Ishikawa (cell line): ENCODE measurements around the gene DIPK1C.

Source experiments
- CEBPB ChIP-seq: IDR thresholded peaks from 2 replicates; pipeline ENCODE4 v1.6.1; 2012
- CREB1 ChIP-seq: IDR thresholded peaks from 2 replicates; pipeline ENCODE4 v1.6.1; 2012; ENCODE audit warnings: low read depth
- EGR1 ChIP-seq: IDR thresholded peaks from 2 replicates; pipeline ENCODE4 v1.6.1; 2012
- EP300 ChIP-seq: IDR thresholded peaks from 2 replicates; pipeline ENCODE4 v1.6.1; 2012; ENCODE audit warnings: borderline replicate concordance
- FOXM1 ChIP-seq: IDR thresholded peaks from 2 replicates; pipeline ENCODE4 v1.6.1; 2012; ENCODE audit warnings: low read depth, borderline replicate concordance
- MAX ChIP-seq: IDR thresholded peaks from 2 replicates; pipeline ENCODE4 v1.6.1; 2012
- NFIC ChIP-seq: IDR thresholded peaks from 2 replicates; pipeline ENCODE4 v1.6.1; 2012
- RAD21 ChIP-seq: IDR thresholded peaks from 2 replicates; pipeline ENCODE4 v1.6.1; 2012; ENCODE audit warnings: low read depth
- TAF1 ChIP-seq: IDR thresholded peaks from 2 replicates; pipeline ENCODE4 v1.6.1; 2012; ENCODE audit warnings: low read depth, mild to moderate bottlenecking
- TCF12 ChIP-seq: IDR thresholded peaks from 2 replicates; pipeline ENCODE4 v1.6.1; 2012; ENCODE audit warnings: low read depth
- TEAD4 ChIP-seq: IDR thresholded peaks from 2 replicates; pipeline ENCODE4 v1.6.1; 2012
- YY1 ChIP-seq: IDR thresholded peaks from 2 replicates; pipeline ENCODE4 v1.6.1; 2012; ENCODE audit warnings: low read depth
- ZBTB7A ChIP-seq: IDR thresholded peaks from 2 replicates; pipeline ENCODE4 v1.6.1; 2012; ENCODE audit warnings: low read depth
- TF ChIP-seq, protein P1 (sequence below): IDR thresholded peaks from 2 replicates; pipeline ENCODE4 v1.6.1; 2012
- TF ChIP-seq, protein P2 (sequence below): IDR thresholded peaks from 2 replicates; pipeline ENCODE4 v1.6.1; 2012; ENCODE audit warnings: low read depth, mild to moderate bottlenecking

The DIPK1C gene

DNA sequence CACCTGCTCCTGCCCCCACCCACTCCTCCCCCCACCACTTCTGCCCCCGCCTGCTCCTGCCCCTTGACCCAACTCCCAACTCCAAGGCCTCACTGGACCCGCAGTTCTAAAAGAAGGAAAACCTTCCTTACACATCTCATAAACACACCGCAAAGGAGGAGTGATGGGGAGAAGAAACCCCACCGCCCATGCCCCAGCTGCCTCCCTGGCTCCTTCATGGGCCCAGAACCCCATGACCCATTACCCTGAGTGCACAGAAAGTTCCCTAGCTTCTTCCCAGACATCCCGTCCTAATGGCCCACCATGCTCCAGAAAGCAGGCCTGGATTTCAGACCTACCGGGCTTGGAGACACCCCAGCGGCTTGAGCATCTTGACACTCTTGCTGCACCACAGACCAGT, 21.2 kb upstream of the DIPK1C start:
- no peak for TF ChIP-seq FOXM1
- TF ChIP-seq CREB1: no peak
- TF ChIP-seq, protein P1, sequence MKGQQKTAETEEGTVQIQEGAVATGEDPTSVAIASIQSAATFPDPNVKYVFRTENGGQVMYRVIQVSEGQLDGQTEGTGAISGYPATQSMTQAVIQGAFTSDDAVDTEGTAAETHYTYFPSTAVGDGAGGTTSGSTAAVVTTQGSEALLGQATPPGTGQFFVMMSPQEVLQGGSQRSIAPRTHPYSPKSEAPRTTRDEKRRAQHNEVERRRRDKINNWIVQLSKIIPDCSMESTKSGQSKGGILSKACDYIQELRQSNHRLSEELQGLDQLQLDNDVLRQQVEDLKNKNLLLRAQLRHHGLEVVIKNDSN: no peak

DNA sequence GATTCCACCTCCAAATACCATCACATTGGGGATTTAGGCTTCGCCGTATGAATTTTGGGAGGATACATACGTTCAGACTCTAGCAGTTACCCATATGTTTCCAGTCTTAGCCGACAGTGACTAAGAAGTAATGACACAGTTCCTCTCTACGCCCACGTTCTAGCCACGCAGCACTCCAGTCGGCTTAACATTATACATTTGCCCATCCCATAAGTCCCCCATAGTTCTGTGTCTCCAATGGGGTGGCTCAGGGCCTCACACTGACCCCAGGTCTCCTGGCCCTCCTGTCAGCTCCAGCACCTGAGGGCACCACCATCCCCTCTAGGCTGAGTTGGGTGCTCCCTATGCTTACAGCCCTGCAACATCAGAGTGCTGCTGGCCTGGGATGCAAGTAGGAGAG, 20.7 kb upstream of the DIPK1C start:
- no peak for TF ChIP-seq EP300
- TF ChIP-seq, protein P1: no peak
- no peak for TF ChIP-seq CREB1
- TF ChIP-seq TAF1: no peak
- no peak for TF ChIP-seq TCF12
- TF ChIP-seq TEAD4: no peak

- TF ChIP-seq MAX (no peak), RAD21 (peak; percentile 53)
Measured at GRCh38 chr18:74476140-74476539, 19.0 kb upstream of the DIPK1C start.

GRCh38 chr18:74473976-74474640, 17.0 kb upstream of the DIPK1C start:
- TF ChIP-seq YY1 (no peak), CREB1 (no peak), TAF1 (no peak), RAD21 (no peak), NFIC (no peak), FOXM1 (no peak), ZBTB7A (no peak), TCF12 (no peak), TEAD4 (no peak), EP300 (no peak), CEBPB (no peak), EGR1 (no peak), MAX (no peak)
- TF ChIP-seq, protein P1: no peak
- TF ChIP-seq, protein P2, sequence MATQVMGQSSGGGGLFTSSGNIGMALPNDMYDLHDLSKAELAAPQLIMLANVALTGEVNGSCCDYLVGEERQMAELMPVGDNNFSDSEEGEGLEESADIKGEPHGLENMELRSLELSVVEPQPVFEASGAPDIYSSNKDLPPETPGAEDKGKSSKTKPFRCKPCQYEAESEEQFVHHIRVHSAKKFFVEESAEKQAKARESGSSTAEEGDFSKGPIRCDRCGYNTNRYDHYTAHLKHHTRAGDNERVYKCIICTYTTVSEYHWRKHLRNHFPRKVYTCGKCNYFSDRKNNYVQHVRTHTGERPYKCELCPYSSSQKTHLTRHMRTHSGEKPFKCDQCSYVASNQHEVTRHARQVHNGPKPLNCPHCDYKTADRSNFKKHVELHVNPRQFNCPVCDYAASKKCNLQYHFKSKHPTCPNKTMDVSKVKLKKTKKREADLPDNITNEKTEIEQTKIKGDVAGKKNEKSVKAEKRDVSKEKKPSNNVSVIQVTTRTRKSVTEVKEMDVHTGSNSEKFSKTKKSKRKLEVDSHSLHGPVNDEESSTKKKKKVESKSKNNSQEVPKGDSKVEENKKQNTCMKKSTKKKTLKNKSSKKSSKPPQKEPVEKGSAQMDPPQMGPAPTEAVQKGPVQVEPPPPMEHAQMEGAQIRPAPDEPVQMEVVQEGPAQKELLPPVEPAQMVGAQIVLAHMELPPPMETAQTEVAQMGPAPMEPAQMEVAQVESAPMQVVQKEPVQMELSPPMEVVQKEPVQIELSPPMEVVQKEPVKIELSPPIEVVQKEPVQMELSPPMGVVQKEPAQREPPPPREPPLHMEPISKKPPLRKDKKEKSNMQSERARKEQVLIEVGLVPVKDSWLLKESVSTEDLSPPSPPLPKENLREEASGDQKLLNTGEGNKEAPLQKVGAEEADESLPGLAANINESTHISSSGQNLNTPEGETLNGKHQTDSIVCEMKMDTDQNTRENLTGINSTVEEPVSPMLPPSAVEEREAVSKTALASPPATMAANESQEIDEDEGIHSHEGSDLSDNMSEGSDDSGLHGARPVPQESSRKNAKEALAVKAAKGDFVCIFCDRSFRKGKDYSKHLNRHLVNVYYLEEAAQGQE: no peak

GRCh38 chr18:74472312-74472711, 15.2 kb upstream of the DIPK1C start:
- TF ChIP-seq, protein P2: no peak
- no peak for TF ChIP-seq TAF1
- TF ChIP-seq MAX: no peak
- TF ChIP-seq TCF12: no peak
- no peak for TF ChIP-seq EGR1
- TF ChIP-seq CEBPB: no peak
- TF ChIP-seq TEAD4: no peak
- no peak for TF ChIP-seq EP300
- TF ChIP-seq, protein P1: no peak

DNA sequence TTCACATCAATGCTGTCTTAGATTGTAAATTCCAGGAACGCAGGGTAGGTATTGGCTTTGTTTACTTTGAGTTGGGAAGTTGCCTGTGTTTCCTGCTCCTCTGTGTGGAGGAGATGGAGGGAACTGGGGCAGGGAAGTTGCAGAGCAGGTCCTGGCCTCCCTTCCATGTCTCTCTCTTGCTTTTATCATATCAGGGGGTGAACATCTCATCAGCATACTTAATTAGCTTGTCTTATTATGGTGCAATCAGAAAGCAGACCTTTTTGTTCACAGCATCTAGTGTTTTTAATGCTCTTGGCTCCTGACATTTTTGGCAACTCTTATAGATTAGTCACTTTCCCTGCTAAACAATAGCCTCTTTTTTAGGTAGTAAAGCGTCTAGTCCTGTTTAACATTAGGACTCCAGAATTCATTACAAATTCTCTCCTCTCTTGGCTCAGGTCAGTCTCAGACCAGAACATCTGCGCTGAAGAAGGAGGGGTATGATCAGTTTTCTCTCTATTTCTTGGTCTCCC, 11.5 kb upstream of the DIPK1C start:
- no peak for TF ChIP-seq EP300
- no peak for TF ChIP-seq TAF1
- TF ChIP-seq, protein P2: no peak
- no peak for TF ChIP-seq NFIC
- TF ChIP-seq CEBPB: no peak
- no peak for TF ChIP-seq FOXM1
- no peak for TF ChIP-seq RAD21
- no peak for TF ChIP-seq CREB1
- no peak for TF ChIP-seq MAX
- no peak for TF ChIP-seq TCF12
- TF ChIP-seq ZBTB7A: no peak
- TF ChIP-seq YY1: no peak
- TF ChIP-seq TEAD4: no peak
- no peak for TF ChIP-seq EGR1
